Smooth muscle cell (in vitro differentiated cells): ENCODE data around the gene GSS. TPM values are rescaled to one million over a fixed set of nuclear protein-coding genes. Genes with fewer than 3 reads are reported as not detected.

ENCODE experiments used
- DNase-seq: peaks from one replicate; lab custom pipeline; 2025; ENCODE audit not compliant: unreplicated experiment; lab: John Stamatoyannopoulos, UW
- H2AFZ ChIP-seq: fragments of 200-600 bp; sonication (generic); 2 replicates; pipeline ENCODE4 v1.6.0; 2016; ENCODE audit warnings: antibody characterized with exemption, low read depth, mild to moderate bottlenecking
- H3F3A ChIP-seq: fragments of 200-600 bp; sonication (generic); 2 replicates; pipeline ENCODE4 v1.6.0; 2017; ENCODE audit warnings: antibody characterized with exemption, low read depth
- H3K27ac ChIP-seq: fragments of 200-600 bp; sonication (generic); 2 replicates; pipeline ENCODE4 v1.5.1; 2016; ENCODE audit warnings: low read depth, mild to moderate bottlenecking
- H3K27me3 ChIP-seq: fragments of 200-600 bp; sonication (generic); 2 replicates; pipeline ENCODE4 v1.6.1; 2016; ENCODE audit warnings: low read depth, mild to moderate bottlenecking
- H3K36me3 ChIP-seq: fragments of 200-600 bp; sonication (generic); 2 replicates; pipeline ENCODE4 v1.5.1; 2016; ENCODE audit warnings: low read depth
- H3K4me1 ChIP-seq: fragments of 200-600 bp; sonication (generic); 2 replicates; pipeline ENCODE4 v1.5.1; 2016; ENCODE audit warnings: low read depth
- H3K4me2 ChIP-seq: fragments of 200-600 bp; sonication (generic); 2 replicates; pipeline ENCODE4 v1.6.0; 2016; ENCODE audit warnings: mild to moderate bottlenecking
- H3K4me3 ChIP-seq: fragments of 200-600 bp; sonication (generic); 2 replicates; pipeline ENCODE4 v1.5.1; 2016; ENCODE audit warnings: mild to moderate bottlenecking
- H3K79me2 ChIP-seq: fragments of 200-600 bp; sonication (generic); 2 replicates; pipeline ENCODE4 v1.6.0; 2016; ENCODE audit warnings: low read depth, mild to moderate bottlenecking
- H3K9ac ChIP-seq: fragments of 200-600 bp; sonication (generic); 2 replicates; pipeline ENCODE4 v1.6.0; 2016; ENCODE audit warnings: low read depth
- H3K9me3 ChIP-seq: fragments of 200-600 bp; sonication (generic); replicated peaks from 2 replicates; pipeline ENCODE4 v1.5.1; 2016; ENCODE audit warnings: low read depth
- H4K20me1 ChIP-seq: fragments of 200-600 bp; sonication (generic); 2 replicates; pipeline ENCODE4 v1.6.0; 2016; ENCODE audit warnings: low read depth
- WGBS: methylation state at CpG from one replicate; pipeline ENCODE4 v1.1.7; 2016; ENCODE audit warnings: low lambda C conversion rate; 5-methylcytosine and 5-hydroxymethylcytosine counted together
- polyA plus RNA-seq: library from polyadenylated mRNA; unstranded; fragments of >200 nt; fragmentation: Nextera tagmentation; extraction: Ambion mirVana; gene quantifications from 2 replicates; pipeline ENCODE4 v1.2.1, GENCODE V29; 2016
- total RNA-seq: library from RNA; depleted of rRNA; stranded (reverse); fragments of >200 nt; gene quantifications from 2 replicates; pipeline ENCODE4 v1.2.3, GENCODE V29; 2014
- TF ChIP-seq, protein P1 (sequence below): fragments of 200-600 bp; sonication (generic); IDR thresholded peaks from 2 replicates; pipeline ENCODE4 v1.5.1; 2017; ENCODE audit warnings: borderline replicate concordance, mild to moderate bottlenecking, antibody characterized with exemption; ENCODE audit not compliant: insufficient read depth, poor library complexity, severe bottlenecking

Gene GSS
- total and polyA plus RNA-seq, 2 experiments from 2014 or later, result 48.4 to 71.6 TPM

DNA sequence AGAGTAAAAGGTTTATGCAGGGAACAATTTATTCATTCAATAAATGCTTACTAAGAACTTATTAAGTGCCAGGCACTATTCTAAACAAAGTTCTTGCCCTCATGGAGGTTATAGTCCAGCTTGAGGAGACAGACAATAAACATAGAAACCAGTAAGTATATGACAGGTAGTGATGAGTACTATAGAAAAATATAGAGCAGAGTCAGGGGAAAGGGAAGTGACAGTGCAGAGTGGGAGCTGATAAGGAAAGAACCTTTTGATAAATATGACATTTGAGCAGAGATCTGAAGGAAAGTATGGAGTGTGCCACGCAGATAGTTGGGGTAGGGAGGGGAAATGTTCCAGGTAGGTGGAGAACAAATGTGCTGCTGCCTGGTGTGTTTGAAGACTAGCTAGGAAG is 67.1 kb downstream of the GSS start:
- Histone ChIP-seq H3K36me3 (peaks cover 5% of the 10 kb centered on the region), H3K27ac (no peak overlapping the region), H2AFZ (no peak overlapping the region), H3K79me2 (no peaks in the 10 kb centered on the region), H3K9me3 (no peaks in the 10 kb centered on the region), H3K4me2 (no peak overlapping the region), H3K9ac (no peak overlapping the region), H3K27me3 (no peaks in the 10 kb centered on the region), H3K4me1 (no peaks in the 10 kb centered on the region), H3F3A (no peaks in the 10 kb centered on the region), H3K4me3 (no peak overlapping the region), H4K20me1 (peaks cover 10% of the 10 kb centered on the region)
- no peak for DNase-seq
- 95% methylated on average over 1 of the region's 1 CpG for WGBS
- TF ChIP-seq, protein P1, sequence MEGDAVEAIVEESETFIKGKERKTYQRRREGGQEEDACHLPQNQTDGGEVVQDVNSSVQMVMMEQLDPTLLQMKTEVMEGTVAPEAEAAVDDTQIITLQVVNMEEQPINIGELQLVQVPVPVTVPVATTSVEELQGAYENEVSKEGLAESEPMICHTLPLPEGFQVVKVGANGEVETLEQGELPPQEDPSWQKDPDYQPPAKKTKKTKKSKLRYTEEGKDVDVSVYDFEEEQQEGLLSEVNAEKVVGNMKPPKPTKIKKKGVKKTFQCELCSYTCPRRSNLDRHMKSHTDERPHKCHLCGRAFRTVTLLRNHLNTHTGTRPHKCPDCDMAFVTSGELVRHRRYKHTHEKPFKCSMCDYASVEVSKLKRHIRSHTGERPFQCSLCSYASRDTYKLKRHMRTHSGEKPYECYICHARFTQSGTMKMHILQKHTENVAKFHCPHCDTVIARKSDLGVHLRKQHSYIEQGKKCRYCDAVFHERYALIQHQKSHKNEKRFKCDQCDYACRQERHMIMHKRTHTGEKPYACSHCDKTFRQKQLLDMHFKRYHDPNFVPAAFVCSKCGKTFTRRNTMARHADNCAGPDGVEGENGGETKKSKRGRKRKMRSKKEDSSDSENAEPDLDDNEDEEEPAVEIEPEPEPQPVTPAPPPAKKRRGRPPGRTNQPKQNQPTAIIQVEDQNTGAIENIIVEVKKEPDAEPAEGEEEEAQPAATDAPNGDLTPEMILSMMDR, result no peak

DNA sequence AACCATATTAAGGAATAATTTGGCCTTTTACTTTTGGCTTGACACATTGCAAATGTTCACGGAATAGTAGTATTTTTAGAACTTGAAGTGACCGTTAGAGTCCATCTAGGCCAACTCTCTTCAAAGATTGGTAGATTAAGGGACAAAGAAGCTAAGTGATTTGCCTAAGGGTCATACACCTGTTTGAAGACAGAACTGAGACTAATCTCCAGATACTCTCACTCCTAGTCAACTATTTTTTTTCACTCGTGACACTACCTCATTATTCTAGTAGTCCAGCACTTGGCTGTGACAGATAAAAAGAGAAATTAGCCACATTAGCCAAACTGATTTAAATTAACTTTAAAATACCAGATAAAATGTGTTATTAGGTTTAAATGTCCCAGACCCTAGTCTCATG is 68.6 kb downstream of the GSS start:
- H3K27ac ChIP-seq, result no peak overlapping the region

DNA sequence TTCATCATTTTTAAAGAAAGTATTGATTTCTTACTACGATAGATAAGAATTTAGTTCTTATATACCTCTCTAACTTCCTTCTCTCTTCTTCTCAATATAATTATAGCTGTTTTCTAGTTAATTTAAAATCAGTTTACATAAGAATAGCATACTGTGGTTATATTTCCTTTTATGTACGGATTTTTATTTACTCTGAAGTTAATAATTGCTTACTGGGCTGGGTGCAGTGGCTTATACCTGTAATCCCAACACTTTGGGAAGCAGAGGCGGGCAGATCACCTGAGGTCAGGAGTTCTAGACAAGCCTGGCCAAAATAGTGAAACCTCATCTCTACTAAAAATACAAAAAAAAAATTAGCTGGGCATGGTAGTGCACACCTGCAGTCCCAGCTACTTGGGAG is 69.5 kb downstream of the GSS start:
- Histone ChIP-seq H2AFZ (no peak overlapping the region), H3K27ac (no peak overlapping the region), H3K36me3 (peaks cover 5% of the 10 kb centered on the region), H3K9me3 (no peaks in the 10 kb centered on the region), H3K4me2 (no peak overlapping the region), H3F3A (no peaks in the 10 kb centered on the region), H3K9ac (no peak overlapping the region), H3K4me3 (no peak overlapping the region), H3K4me1 (no peaks in the 10 kb centered on the region), H3K27me3 (no peaks in the 10 kb centered on the region), H3K79me2 (no peaks in the 10 kb centered on the region), H4K20me1 (no peaks in the 10 kb centered on the region)
- no peak for DNase-seq
- TF ChIP-seq, protein P1, result no peak
- 95% methylated on average over 3 of the region's 3 CpGs for WGBS

More for the DNA sequence above, 68.6 kb downstream of the GSS start:
- Histone ChIP-seq H4K20me1 (peaks cover 7% of the 10 kb centered on the region), H3K79me2 (no peaks in the 10 kb centered on the region), H3K4me2 (no peak overlapping the region), H3K9me3 (no peaks in the 10 kb centered on the region), H3K9ac (no peak overlapping the region), H3K4me1 (no peaks in the 10 kb centered on the region), H3K27me3 (no peaks in the 10 kb centered on the region), H2AFZ (no peak overlapping the region), H3F3A (no peaks in the 10 kb centered on the region), H3K4me3 (no peak overlapping the region), H3K36me3 (peaks cover 5% of the 10 kb centered on the region)
- DNase-seq, result no peak
- WGBS, result 55% methylated on average over 3 of the region's 3 CpGs
- TF ChIP-seq, protein P1, result no peak

DNA sequence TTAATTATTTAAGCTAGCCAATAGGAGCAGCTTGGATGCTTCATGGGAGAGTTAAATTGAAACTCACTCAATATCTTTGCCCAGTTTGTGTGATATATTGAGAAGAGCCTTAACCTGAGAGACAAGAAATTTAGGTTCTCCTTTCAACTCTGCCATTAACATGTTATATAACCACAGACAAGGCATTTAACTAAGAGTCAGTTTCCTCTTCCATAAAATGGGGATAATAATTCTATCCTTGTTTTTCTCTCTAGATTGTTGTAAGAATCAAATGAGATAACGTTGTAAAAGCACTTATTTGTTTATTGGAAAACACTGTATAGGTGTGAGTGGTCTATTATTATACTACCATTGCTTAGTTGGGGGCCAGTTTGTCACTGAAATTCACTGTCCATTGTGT is 71.3 kb downstream of the GSS start:
- no peak overlapping the region for H3K4me3 ChIP-seq
- H3F3A ChIP-seq, result no peaks in the 10 kb centered on the region
- no peak overlapping the region for H3K27ac ChIP-seq
- 88% methylated on average over 1 of the region's 1 CpG for WGBS
- H3K9me3 ChIP-seq, result no peaks in the 10 kb centered on the region
- no peak overlapping the region for H2AFZ ChIP-seq
- H3K27me3 ChIP-seq, result no peaks in the 10 kb centered on the region
- TF ChIP-seq, protein P1, result no peak
- H3K36me3 ChIP-seq, result peaks cover 5% of the 10 kb centered on the region
- no peak overlapping the region for H3K4me2 ChIP-seq
- no peak overlapping the region for H3K9ac ChIP-seq
- peaks cover 3% of the 10 kb centered on the region for H4K20me1 ChIP-seq
- H3K79me2 ChIP-seq, result peaks cover 6% of the 10 kb centered on the region
- DNase-seq, result no peak
- no peaks in the 10 kb centered on the region for H3K4me1 ChIP-seq
